ENCODE data around the gene FBXL17.

Gene FBXL17

GRCh38 chr5:108146222-108146621 is 235.7 kb downstream of the FBXL17 start:
- no peak for DNase-seq

DNA sequence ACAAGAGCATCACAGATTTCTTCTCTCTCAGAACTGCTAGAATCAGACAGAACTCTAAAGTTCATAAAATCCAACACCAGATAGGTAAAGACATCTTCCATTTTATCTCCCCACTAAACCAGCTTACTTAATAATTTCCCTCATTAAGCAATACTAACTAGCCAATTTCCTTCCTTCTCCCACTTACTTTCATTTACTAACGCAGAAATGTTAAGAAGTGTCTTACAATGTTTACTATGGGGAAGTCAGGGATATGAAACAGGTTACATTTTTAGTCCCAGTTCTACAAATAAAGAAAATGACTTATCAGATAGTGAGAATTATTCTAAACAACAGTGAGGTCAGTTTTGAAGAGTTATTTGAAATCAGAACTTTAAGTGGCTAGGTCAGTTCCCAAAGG is 236.5 kb downstream of the FBXL17 start:
- DNase-seq: no peak

- no peak for DNase-seq
These were observed 237.6 kb downstream of the FBXL17 start for GRCh38 chr5:108144332-108144731.

GRCh38 chr5:108143581-108143980 is 238.3 kb downstream of the FBXL17 start:
- no peak for DNase-seq

DNA sequence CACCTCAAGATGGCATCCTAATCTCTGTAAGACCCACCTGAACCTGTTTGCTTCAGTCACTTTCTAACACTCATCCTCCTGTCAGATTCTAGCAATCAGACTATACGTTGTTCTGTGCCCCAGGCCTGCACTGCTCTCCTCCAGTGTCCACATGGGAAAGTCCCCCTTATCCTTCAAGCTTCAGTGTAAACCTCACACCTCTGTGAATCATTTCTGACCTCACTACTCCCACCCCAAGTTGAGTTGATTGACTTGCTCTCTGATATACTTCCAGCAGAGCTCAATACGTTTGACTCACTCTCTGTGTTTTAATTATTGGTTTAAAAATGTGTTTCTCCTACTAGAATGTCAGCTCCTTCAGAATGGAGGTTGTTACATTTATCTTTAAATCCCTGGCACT is 240.2 kb downstream of the FBXL17 start:
- no peak for DNase-seq

DNA sequence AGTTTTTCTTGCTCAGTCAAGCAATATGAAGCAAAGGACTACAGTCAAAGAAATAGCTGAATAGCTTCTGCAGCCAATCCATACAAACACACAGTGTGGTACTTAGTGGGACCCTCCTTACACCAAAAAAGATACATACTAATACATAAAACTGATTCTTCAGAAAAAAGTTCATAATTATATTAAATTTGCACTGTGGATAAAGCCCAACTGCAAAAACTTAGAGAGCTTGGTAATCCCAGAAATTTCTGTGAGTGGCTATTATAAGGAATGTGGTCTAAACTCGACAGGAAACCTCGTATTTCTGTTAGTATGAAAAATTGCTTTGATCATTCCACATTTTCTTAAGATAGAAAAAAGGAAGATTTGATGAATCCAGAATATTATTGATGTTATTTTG is 245.4 kb downstream of the FBXL17 start:
- DNase-seq: no peak

DNA sequence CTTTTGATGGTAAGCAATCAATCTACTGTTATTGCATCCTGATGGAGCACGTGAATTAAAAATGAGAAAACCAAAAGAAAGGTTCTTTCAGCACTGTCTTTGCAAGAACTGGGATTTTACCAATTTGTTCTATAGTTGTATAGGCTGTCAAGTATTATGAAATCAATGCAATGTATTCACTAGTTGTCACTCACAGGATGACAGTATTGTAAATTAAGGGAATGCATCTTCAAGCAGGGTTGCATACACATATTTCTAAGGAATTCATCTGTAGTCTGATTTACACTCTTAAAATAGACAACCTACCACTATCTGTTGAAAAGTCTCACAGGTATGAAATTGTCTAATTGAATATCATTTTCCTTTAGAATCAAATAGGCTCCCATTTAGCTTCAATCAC is 252.8 kb downstream of the FBXL17 start:
- DNase-seq: no peak

- no peak for DNase-seq
These were observed 256.0 kb downstream of the FBXL17 start for GRCh38 chr5:108125771-108126511.

DNA sequence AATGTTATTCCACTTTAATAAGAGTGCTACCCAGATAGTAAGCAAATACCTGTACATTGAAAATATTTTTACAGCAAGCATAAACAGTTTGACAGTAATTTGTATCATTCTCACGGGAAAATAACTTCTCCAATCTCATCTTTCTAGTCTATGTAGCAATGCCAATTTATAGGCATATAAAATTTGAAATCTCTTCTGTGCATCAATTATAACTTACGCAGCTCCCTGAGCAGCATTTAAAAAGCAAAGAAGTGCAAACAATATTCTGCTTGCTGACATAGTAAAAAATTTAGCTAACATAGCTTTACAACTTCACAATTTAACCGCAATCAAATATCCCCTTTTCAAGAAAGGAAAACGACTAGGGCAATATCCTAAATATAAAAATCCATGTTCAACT is 257.3 kb downstream of the FBXL17 start:
- no peak for DNase-seq

GRCh38 chr5:108122702-108123101 is 259.2 kb downstream of the FBXL17 start:
- no peak for DNase-seq

GRCh38 chr5:108118813-108119514 is 262.9 kb downstream of the FBXL17 start:
- DNase-seq: no peak

DNA sequence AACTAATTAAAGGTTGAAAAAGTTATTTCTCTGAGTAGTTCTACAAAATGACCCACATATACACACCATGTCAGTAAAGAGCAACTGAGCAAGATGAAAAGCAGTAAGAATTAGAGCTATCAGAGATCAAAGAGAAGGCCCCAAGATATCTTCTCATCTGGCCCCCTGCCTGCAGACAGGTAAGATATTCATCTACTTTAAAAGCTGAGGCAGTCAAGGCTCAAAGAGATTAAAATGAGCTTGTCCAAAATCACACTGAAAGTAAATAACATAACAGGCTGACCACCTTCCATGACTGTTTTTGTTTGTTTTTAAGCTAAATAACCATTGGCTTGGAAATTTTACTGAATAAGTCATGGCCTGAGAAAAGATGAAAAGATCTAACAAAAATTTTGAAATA is 266.2 kb downstream of the FBXL17 start:
- no peak for DNase-seq

DNA sequence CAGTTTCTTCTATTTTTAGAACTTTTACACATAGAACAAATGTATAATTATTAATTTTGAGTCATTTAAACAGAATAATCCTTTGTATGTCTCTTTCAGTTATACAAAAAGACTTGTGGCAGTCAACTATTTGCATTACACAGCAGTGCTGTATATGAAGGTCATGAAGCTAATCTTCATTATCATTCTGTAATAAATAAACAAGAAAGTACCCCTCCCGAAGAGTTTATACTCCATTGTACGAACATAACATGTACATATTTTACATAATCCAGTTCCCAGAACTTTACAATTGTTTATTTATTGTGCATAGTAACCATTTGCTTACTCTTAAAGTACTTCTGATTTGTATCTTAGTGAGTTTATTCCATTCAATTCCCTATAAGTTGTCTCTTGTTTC is 267.9 kb downstream of the FBXL17 start:
- no peak for DNase-seq

DNA sequence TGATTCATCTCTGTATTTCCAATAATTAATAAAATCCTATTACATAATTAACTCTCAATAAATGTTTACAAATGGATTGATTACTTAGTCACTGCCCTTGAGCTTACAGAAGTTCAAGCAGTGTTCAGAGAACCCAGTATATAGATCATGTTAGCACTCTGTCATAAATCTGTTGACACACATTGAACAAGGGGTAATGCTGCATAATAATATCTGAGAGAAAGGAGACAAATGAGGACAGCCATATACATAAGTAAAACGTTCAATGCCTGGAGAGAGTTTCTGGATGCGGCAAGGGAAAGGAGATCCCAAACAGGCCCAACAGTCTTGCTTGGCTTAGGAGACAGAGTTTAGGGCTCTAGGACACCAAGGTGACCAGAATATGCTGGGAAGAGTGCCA is 270.2 kb downstream of the FBXL17 start:
- no peak for DNase-seq

DNA sequence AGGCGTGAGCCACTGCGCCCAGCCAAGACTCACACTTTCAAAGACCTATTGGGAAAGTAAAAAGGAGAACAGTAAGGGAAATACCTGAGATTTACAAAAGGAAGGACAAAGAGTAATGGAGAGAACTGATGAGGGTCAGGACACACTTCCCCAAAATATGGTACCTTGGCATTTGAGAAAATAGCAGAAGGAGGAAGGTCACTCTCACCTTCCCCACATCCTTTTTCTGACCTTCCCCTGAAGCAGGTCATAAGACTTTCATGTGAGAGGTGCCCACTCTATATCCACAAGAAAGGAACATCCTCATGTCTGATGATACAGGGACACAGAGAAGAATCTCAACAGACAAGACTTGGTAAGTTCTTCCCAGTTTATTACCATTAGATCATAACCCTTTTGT is 272.8 kb downstream of the FBXL17 start:
- DNase-seq: no peak

DNA sequence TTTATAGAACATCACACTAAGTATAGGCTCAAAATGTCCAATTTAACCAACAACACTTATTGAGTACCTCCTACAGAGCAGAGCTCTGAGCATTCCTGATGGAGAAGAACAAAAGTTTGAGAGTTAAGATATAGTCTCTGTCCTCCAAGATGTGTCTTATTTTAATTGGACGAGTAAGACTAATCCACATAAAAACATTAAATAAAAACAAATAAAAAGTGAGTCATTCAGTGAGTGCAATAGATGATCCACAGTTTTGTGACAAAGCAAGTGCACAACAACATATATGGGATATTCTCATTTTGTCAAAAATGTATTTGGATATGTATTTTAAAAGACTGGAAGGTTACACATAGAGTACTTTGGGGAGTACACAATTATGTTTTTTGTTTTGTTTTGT is 277.4 kb downstream of the FBXL17 start:
- no peak for DNase-seq

DNA sequence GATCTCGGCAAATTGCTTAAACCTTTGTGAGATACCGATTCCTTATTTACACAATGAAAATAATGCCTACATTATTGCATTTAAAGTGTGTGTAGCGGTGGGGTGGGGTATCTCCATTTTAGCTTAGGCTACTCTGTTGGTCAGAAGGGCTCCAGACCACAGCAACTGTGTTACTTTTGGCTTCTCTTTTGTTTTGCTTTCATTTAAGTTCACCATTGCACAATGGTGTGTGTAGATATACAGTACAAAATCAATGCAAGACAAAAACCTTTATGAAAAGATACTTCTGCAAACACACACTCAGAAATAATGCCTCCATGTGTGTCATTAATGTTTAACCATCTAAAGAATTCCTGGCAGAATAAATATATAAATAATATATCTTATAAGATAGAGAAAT is 279.4 kb downstream of the FBXL17 start:
- DNase-seq: no peak

- no peak for DNase-seq
These were observed 280.1 kb downstream of the FBXL17 start for GRCh38 chr5:108101821-108102220.

GRCh38 chr5:108101130-108101529 is 280.8 kb downstream of the FBXL17 start:
- DNase-seq: no peak

DNA sequence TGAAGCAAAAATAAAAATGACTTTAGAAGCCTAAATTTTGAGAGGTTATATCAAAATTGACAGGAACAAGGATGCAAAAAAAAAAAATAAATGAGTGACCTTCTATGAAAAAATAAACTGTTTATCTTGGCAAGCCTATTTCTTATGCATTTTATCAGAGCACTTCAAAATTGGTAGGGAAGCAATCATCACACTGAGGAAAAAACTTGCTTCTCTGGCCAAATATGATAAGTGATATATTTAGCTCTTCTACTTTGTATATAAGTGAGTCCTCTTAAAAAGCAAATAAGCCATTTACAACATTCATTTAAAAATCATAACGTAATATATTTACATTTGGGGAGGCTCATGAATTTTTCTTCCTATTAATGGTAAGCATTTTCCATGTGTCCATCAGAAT is 287.1 kb downstream of the FBXL17 start:
- no peak for DNase-seq

GRCh38 chr5:108093186-108093585 is 288.7 kb downstream of the FBXL17 start:
- no peak for DNase-seq

GRCh38 chr5:108090946-108091345 is 291.0 kb downstream of the FBXL17 start:
- no peak for DNase-seq

- DNase-seq: no peak
These were observed 297.8 kb downstream of the FBXL17 start for GRCh38 chr5:108084105-108084504.

- no peak for DNase-seq
These were observed 298.7 kb downstream of the FBXL17 start for GRCh38 chr5:108083232-108083631.

GRCh38 chr5:108081707-108082106 is 300.2 kb downstream of the FBXL17 start:
- no peak for DNase-seq

All from stimulated activated CD4-positive, alpha-beta T cell treated with anti-CD3 and anti-CD28 coated beads, Interleukin-4, amount 100 ng/mL, for 4 hours (primary cell).